NCI-H748 (cell line): ENCODE data around the gene ARHGAP18.

ENCODE experiments used
- DNase-seq: peaks from one replicate; lab custom pipeline; 2025; ENCODE audit not compliant: unreplicated experiment; lab: John Stamatoyannopoulos, UW

ARHGAP18 gene

GRCh38 chr6:129726650-129727049 lies 16.7 kb upstream of the ARHGAP18 start:
- DNase-seq: no peak

GRCh38 chr6:129725341-129725740 lies 15.4 kb upstream of the ARHGAP18 start:
- DNase-seq: no peak

- no peak for DNase-seq
Measured at GRCh38 chr6:129719692-129720091, 9.7 kb upstream of the ARHGAP18 start.

GRCh38 chr6:129717277-129717676 lies 7.3 kb upstream of the ARHGAP18 start:
- no peak for DNase-seq

- DNase-seq: no peak
Measured at GRCh38 chr6:129713806-129714333, 3.9 kb upstream of the ARHGAP18 start.

- no peak for DNase-seq
Measured at GRCh38 chr6:129711271-129711631, 1.3 kb upstream of the ARHGAP18 start.

GRCh38 chr6:129710450-129711270 lies 683 bp upstream of the ARHGAP18 start:
- DNase-seq: no peak

GRCh38 chr6:129709196-129709768 lies 695 bp downstream of the ARHGAP18 start:
- no peak for DNase-seq

- DNase-seq: no peak
Measured at GRCh38 chr6:129708496-129709195, 1.3 kb downstream of the ARHGAP18 start.

- DNase-seq: no peak
Measured at GRCh38 chr6:129707882-129708495, 2.0 kb downstream of the ARHGAP18 start.

GRCh38 chr6:129707028-129707427 lies 2.9 kb downstream of the ARHGAP18 start:
- no peak for DNase-seq

- DNase-seq: no peak
Measured at GRCh38 chr6:129705212-129705611, 4.8 kb downstream of the ARHGAP18 start.

- DNase-seq: no peak
Measured at GRCh38 chr6:129704708-129705107, 5.3 kb downstream of the ARHGAP18 start.

GRCh38 chr6:129701721-129702455 lies 8.1 kb downstream of the ARHGAP18 start:
- DNase-seq: no peak

GRCh38 chr6:129700666-129701065 lies 9.3 kb downstream of the ARHGAP18 start:
- no peak for DNase-seq

GRCh38 chr6:129699659-129700058 lies 10.3 kb downstream of the ARHGAP18 start:
- no peak for DNase-seq

- no peak for DNase-seq
Measured at GRCh38 chr6:129698430-129698829, 11.5 kb downstream of the ARHGAP18 start.

- no peak for DNase-seq
Measured at GRCh38 chr6:129697788-129698187, 12.2 kb downstream of the ARHGAP18 start.

GRCh38 chr6:129696843-129697242 lies 13.1 kb downstream of the ARHGAP18 start:
- DNase-seq: no peak

- no peak for DNase-seq
Measured at GRCh38 chr6:129696028-129696418, 14.0 kb downstream of the ARHGAP18 start.
